ENCODE measurements around the gene HCRTR1.

DNA sequence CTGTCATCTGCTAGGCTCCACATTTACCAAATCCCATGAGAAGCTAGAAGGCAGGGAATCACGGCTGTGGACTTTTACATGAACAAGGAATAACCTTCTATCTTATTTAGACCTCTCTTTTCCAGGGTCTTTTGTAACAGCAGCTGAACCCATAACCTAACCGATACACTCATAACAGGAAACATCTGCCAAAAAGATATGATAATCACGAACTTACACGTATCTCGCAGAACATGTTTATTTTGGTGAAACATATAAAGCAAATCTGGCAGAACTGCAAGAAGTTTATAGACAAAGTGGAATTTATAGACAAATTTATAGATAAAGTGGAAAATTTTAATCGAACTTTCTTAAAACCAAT, 20.8 kb upstream of the HCRTR1 start:
- TF ChIP-seq, protein P1, sequence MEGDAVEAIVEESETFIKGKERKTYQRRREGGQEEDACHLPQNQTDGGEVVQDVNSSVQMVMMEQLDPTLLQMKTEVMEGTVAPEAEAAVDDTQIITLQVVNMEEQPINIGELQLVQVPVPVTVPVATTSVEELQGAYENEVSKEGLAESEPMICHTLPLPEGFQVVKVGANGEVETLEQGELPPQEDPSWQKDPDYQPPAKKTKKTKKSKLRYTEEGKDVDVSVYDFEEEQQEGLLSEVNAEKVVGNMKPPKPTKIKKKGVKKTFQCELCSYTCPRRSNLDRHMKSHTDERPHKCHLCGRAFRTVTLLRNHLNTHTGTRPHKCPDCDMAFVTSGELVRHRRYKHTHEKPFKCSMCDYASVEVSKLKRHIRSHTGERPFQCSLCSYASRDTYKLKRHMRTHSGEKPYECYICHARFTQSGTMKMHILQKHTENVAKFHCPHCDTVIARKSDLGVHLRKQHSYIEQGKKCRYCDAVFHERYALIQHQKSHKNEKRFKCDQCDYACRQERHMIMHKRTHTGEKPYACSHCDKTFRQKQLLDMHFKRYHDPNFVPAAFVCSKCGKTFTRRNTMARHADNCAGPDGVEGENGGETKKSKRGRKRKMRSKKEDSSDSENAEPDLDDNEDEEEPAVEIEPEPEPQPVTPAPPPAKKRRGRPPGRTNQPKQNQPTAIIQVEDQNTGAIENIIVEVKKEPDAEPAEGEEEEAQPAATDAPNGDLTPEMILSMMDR (IDR thresholded peaks at IDR 0.05), result no peak
- no peak for TF ChIP-seq POLR2A (IDR thresholded peaks at IDR 0.05)

All from thyroid gland (tissue), 4 donors.